OCI-LY1 (cell line): ENCODE results near the gene THAP12.

ENCODE experiments used
- H2AFZ ChIP-seq: fragments of 200-600 bp; sonication (generic), shearing (Covaris generic); 2 replicates; pipeline ENCODE4 v1.6.0; 2014; ENCODE audit warnings: antibody characterized with exemption, mild to moderate bottlenecking, low read length
- H3F3A ChIP-seq: fragments of 200-600 bp; sonication (generic), shearing (Covaris generic); 2 replicates; pipeline ENCODE4 v1.6.0; 2014; ENCODE audit warnings: mild to moderate bottlenecking, antibody characterized with exemption, low read length, moderate library complexity; ENCODE audit not compliant: insufficient read depth
- H3K27ac ChIP-seq: fragments of 200-600 bp; sonication (generic); 2 replicates; pipeline ENCODE4 v1.5.1; 2014; ENCODE audit warnings: low read length, mixed run types, mild to moderate bottlenecking, low read depth; ENCODE audit not compliant: poor library complexity, severe bottlenecking
- H3K27me3 ChIP-seq: fragments of 200-600 bp; sonication (generic); 2 replicates; pipeline ENCODE4 v1.6.0; 2014; ENCODE audit warnings: antibody characterized with exemption, mild to moderate bottlenecking, low read length, moderate library complexity; ENCODE audit not compliant: insufficient read depth
- H3K36me3 ChIP-seq: fragments of 200-600 bp; sonication (generic); 2 replicates; pipeline ENCODE4 v1.6.1; 2014; ENCODE audit warnings: mild to moderate bottlenecking, antibody characterized with exemption, low read length, moderate library complexity, mixed read lengths; ENCODE audit not compliant: insufficient read depth
- H3K4me1 ChIP-seq: fragments of 200-600 bp; sonication (generic); 2 replicates; pipeline ENCODE4 v1.5.1; 2014; ENCODE audit warnings: mild to moderate bottlenecking, low read length, moderate library complexity; ENCODE audit not compliant: insufficient read depth, severe bottlenecking
- H3K4me2 ChIP-seq: fragments of 200-600 bp; sonication (generic), shearing (Covaris generic); 2 replicates; pipeline ENCODE4 v1.6.1; 2014; ENCODE audit warnings: low read length
- H3K4me3 ChIP-seq: fragments of 200-600 bp; sonication (generic); 2 replicates; pipeline ENCODE4 v1.5.1; 2014; ENCODE audit warnings: low read length, low read depth, mild to moderate bottlenecking, mixed read lengths; ENCODE audit not compliant: poor library complexity, severe bottlenecking
- H3K79me2 ChIP-seq: fragments of 200-600 bp; shearing (Covaris generic); 2 replicates; pipeline ENCODE4 v1.6.1; 2016; ENCODE audit warnings: mixed run types, low read length, mixed read lengths; ENCODE audit not compliant: insufficient read depth
- H3K9ac ChIP-seq: fragments of 200-600 bp; sonication (generic), shearing (Covaris generic); 2 replicates; pipeline ENCODE4 v1.6.1; 2014; ENCODE audit warnings: mild to moderate bottlenecking, low read length, mixed read lengths
- H3K9me2 ChIP-seq: fragments of 200-600 bp; sonication (generic), shearing (Covaris generic); 2 replicates; pipeline ENCODE4 v1.6.1; 2014; ENCODE audit warnings: low read depth, mild to moderate bottlenecking, low read length, mixed read lengths
- H3K9me3 ChIP-seq: fragments of 200-600 bp; shearing (Covaris generic); 2 replicates; pipeline ENCODE4 v1.6.1; 2014; ENCODE audit warnings: low read length, mixed read lengths
- H4K20me1 ChIP-seq: fragments of 200-600 bp; sonication (generic), shearing (Covaris generic); 2 replicates; pipeline ENCODE4 v1.6.0; 2016; ENCODE audit warnings: mild to moderate bottlenecking, low read length; ENCODE audit not compliant: insufficient read depth
- EZH2 ChIP-seq: fragments of 200-600 bp; sonication (generic), shearing (Covaris generic); IDR thresholded peaks from 2 replicates; pipeline ENCODE4 v1.8.0; 2017; ENCODE audit warnings: borderline replicate concordance, mixed run types, mild to moderate bottlenecking, antibody characterized with exemption, low read length, moderate library complexity, mixed read lengths
- TF ChIP-seq, protein P1 (sequence below): fragments of 200-600 bp; sonication (generic), shearing (Covaris generic); IDR thresholded peaks from 2 replicates; pipeline ENCODE4 v1.5.1; 2017; ENCODE audit warnings: mild to moderate bottlenecking, antibody characterized with exemption, low read length, moderate library complexity, mixed read lengths

Gene THAP12

DNA sequence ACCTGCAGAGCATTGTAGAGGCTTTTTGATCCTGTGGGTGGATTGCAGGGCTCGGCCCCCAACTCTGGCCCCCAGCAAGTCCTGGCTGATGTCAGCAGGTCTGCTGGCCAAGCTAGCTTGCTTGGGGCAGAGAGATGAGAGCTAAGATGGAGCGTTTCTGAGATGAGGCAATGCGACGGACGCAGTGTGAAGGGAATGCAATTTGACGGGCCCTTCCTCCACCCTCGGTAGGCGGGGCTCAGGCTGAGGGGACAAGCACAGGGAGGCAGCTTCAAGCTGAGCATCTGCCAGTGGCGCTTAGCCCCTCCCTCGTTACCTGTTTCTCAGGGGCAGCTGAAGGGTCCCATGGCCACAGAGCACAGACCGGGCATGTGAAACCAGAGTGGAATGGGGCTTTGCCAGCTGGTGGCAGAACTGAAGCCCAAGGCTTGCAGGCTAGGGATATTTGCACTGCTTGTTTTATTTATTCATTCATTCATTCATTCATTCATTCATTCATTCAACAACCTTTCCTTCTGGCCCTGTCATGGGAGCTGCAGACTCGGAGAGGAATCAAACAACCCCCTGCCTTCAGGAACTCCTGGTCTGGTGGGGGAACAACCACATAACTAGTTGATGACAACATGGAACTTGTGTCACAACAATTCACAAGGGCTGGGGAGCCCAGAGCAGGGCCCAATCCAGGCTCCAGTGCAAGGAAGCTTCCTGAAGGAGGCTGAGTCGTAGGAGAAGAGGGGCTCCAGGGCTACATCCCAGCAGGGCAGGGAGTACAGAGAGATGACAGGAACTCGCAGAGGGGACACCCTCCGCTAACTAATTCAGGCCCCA lies 66.8 kb downstream of the THAP12 start:
- H3K9ac ChIP-seq: no peak overlapping the region
- peaks cover 12% of the 10 kb centered on the region; the same call in 1 of the 2 replicates for H3K27me3 ChIP-seq
- H3K9me2 ChIP-seq: no peaks in the 10 kb centered on the region
- no peaks in the 10 kb centered on the region for H3K36me3 ChIP-seq
- H3F3A ChIP-seq: no peaks in the 10 kb centered on the region
- no peaks in the 10 kb centered on the region for H3K9me3 ChIP-seq
- no peaks in the 10 kb centered on the region for H3K4me1 ChIP-seq
- TF ChIP-seq EZH2: no peak
- TF ChIP-seq, protein P1, sequence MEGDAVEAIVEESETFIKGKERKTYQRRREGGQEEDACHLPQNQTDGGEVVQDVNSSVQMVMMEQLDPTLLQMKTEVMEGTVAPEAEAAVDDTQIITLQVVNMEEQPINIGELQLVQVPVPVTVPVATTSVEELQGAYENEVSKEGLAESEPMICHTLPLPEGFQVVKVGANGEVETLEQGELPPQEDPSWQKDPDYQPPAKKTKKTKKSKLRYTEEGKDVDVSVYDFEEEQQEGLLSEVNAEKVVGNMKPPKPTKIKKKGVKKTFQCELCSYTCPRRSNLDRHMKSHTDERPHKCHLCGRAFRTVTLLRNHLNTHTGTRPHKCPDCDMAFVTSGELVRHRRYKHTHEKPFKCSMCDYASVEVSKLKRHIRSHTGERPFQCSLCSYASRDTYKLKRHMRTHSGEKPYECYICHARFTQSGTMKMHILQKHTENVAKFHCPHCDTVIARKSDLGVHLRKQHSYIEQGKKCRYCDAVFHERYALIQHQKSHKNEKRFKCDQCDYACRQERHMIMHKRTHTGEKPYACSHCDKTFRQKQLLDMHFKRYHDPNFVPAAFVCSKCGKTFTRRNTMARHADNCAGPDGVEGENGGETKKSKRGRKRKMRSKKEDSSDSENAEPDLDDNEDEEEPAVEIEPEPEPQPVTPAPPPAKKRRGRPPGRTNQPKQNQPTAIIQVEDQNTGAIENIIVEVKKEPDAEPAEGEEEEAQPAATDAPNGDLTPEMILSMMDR: no peak
- no peak overlapping the region for H3K4me2 ChIP-seq
- H3K4me3 ChIP-seq: no peak overlapping the region
- no peak overlapping the region for H2AFZ ChIP-seq
- H4K20me1 ChIP-seq: no peaks in the 10 kb centered on the region
- H3K79me2 ChIP-seq: no peaks in the 10 kb centered on the region
- no peak overlapping the region for H3K27ac ChIP-seq

DNA sequence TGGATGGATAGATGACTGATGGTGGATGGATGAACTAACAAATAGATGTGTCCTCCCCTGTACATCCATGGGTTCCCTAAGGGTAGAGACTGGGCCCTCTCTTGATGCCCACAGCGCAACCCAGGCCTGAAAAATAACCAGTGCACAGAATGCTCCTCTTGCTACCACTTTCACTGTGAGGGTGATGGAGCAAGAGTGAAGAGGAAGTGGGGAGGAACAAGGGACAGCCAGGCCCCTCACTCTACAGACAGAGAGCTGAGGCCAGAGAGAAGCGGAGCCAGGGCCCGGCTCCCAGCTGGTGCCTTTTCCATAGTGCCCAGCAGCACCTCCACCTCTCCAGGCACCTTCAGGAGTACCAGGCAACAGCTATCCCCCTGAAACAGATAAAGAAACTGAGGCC lies 67.7 kb downstream of the THAP12 start:
- Histone ChIP-seq H3K36me3 (no peaks in the 10 kb centered on the region), H3K4me3 (no peak overlapping the region), H3K9me3 (no peaks in the 10 kb centered on the region), H3K9me2 (no peaks in the 10 kb centered on the region), H3F3A (no peaks in the 10 kb centered on the region), H3K4me2 (no peak overlapping the region), H3K4me1 (no peaks in the 10 kb centered on the region), H3K27ac (no peak overlapping the region), H4K20me1 (no peaks in the 10 kb centered on the region), H3K27me3 (peaks cover 12% of the 10 kb centered on the region; the same call in 1 of the 2 replicates), H2AFZ (no peak overlapping the region), H3K79me2 (no peaks in the 10 kb centered on the region), H3K9ac (no peak overlapping the region)
- no peak for TF ChIP-seq EZH2
- TF ChIP-seq, protein P1: no peak

DNA sequence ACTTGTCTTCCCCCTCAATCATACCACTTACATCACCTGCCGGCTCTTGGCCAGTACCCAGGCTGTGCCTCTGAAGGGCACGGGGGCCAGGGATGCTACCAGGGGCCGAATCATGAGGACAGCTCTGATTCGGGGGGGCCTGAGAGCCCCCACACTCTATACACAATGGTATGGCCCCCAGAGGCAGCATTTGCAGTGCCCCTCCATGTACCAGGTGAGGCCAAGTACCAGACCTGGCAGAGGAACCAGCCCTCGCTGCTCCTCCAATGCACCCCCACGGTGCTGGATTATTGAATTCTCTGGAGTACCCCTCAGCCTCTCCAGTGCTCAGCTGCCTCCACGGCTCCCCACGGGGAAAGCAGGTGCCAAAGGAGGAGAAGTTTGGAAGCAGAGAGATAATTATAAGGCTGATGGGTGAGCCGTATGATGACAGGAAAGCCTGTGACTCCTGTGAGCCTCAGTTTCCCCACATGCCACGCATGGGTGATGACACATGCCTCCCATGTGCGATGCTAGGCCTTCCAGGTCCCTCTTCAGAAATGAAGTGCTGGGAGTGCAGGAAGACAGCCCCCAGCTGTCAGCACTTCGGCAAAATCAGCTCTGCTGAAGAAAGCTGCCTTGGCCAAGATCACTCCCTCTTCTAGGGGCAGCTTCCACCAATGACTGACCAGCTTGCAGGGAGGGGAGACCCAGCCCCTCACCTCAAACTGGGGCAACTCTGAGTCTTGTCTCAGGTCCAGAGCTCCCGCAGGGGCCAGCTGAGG lies 69.9 kb downstream of the THAP12 start:
- no peaks in the 10 kb centered on the region for H3K4me1 ChIP-seq
- H3F3A ChIP-seq: no peaks in the 10 kb centered on the region
- no peak overlapping the region for H2AFZ ChIP-seq
- H4K20me1 ChIP-seq: no peaks in the 10 kb centered on the region
- no peak overlapping the region for H3K27ac ChIP-seq
- no peaks in the 10 kb centered on the region for H3K36me3 ChIP-seq
- TF ChIP-seq, protein P1: no peak
- no peak for TF ChIP-seq EZH2
- peaks cover 12% of the 10 kb centered on the region; the same call in 1 of the 2 replicates for H3K27me3 ChIP-seq
- H3K9me3 ChIP-seq: no peaks in the 10 kb centered on the region
- H3K9me2 ChIP-seq: no peaks in the 10 kb centered on the region
- H3K4me2 ChIP-seq: no peak overlapping the region
- no peak overlapping the region for H3K9ac ChIP-seq
- H3K79me2 ChIP-seq: no peaks in the 10 kb centered on the region
- H3K4me3 ChIP-seq: no peak overlapping the region
